GM19099 (cell line): ENCODE data around the gene FLNC.

Experiments
- POLR2A ChIP-seq: IDR thresholded peaks from 3 replicates; pipeline ENCODE4 v1.6.1; 2011; ENCODE audit warnings: low read depth; ENCODE audit not compliant: insufficient read length; ENCODE audit errors: extremely low read depth

Gene FLNC

DNA sequence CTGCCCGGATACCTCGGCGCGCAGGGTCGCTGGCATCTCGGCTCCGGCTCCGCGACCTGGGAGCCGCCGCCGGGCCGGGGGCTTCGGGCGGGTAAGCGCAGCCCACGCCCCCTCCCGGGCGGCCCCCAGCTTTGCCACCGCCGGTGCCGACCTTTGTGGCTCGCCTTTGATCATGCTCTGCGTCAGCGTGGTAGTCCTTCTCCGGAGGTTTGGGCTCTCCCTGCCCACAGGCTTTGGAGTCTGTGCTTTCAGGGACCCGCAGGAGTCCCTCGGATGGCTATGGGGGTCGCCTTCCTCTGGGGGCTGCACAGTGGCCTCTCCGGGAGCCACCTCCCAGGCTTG, 39.7 kb downstream of the FLNC start:
- no peak for TF ChIP-seq POLR2A

DNA sequence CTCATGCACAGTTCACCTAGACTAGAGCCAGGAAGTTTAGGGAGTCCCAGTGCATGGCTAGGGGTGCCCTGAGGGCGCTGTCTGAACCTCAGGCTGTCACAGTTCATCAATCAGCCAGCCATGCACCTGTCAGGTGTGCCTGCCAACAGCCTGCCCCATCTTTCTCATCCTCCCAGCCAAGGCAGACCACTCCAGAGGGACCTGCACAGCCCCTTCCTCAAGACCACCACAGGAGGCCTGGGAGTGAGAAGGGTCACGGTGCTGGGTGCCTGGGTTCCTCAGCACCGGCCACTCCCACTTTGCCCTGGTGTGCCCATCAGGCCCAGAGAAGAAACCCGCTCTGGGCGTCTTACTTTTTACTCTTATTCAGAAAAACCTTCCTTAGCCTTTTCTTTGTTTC, 40.8 kb downstream of the FLNC start:
- TF ChIP-seq POLR2A, result no peak

DNA sequence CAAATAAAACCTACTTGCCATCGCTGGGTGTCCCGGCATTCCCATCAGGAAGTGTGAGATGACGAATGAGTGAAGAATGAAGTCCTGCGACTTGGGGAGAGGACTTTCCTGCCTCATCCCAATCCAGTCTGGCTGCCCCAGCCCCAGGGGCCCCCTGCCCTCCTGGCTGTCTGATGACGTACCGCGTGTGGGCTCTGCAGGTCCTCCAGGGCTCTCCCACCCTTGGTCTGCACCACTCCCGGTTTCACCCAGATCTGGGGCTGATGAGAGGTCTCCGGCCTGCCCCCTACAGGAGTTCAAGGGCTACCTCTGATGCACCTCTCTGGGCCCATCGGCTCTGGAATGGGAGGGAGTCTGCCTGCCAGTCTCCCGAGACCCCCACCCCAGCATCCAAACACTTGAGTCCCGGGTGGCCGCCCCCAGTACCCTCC, 42.2 kb downstream of the FLNC start:
- no peak for TF ChIP-seq POLR2A

DNA sequence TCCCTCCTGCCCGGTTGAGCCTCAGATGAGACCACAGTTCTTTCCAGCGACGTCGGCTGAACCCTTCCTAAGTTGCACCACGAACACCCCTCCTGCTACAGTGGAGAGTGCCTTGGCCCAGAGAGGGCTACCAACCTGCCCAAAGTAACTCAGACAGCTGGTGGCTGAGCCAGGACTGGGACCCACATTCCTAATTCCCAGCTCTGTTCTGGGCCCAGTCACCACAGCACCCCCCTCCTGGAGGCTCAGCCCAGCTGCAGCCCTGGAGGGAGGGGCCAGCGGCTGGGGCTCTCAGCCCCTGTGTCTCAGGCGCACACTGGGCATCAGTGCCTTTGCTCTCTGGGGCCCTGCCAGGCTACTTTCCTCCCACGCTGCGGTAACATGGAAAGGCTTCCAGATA, 43.0 kb downstream of the FLNC start:
- no peak for TF ChIP-seq POLR2A

DNA sequence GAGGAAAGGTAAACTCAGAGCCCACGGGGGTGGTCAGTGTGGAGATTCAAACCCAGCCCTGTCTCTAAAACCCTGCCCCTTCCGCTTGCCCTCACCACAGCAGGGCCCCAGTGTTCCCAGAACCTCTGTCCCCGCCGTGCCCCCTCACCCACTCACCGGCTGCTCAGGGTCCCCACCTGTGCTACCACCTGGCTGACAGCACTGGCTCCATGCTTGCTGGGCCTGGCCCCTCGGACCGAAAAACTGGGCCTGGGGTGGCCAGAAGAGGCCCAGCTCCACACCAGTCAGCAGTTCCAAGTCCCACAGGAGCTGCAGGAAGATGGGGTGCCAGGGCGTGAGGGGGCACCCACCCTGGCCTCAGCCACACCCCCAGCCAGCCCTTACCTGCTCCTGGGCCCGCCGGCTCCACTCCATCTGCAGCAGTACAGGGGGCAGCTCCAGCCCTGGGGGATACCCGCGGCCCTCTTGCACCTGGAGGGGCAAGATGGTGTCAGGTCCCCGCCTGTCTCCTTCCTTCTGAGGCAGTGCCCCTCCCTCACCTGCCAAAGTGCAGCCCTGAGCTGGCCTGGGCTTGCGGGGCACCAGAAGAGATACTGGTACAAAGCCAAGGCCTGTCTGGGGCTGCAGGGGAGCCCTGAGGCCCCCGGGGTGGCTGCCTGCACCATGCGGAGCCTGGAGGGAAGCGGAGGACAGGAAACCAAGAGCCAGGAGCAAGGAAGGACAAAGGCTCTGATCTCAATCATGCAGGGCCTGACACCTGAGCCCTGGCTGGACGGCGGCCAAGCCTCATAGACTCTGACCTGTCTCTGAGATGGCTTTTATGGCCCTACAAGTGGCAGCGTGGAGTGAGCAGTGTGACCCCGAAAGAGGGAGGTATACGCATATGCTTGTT, 44.2 kb downstream of the FLNC start:
- TF ChIP-seq POLR2A, result no peak

DNA sequence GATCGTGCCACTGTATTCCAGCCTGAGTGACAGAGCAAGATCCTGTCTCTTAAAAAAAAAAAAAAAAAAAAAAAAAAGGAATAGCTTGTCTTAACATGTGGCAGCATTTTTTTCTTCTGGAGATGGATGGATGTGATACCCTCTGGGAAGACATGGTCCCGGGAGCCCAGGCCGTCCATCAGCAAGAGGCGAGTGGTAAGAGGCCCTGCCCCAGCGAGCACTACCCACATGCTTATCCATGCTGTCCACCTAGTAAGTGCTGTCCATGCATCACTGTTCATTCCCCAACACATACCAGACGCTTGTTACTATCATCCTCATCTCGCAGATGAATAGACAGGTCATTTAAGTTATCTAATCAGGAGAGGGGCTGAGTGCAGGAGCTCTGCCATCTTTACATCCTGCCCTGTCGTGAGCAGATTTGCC, 45.3 kb downstream of the FLNC start:
- no peak for TF ChIP-seq POLR2A

DNA sequence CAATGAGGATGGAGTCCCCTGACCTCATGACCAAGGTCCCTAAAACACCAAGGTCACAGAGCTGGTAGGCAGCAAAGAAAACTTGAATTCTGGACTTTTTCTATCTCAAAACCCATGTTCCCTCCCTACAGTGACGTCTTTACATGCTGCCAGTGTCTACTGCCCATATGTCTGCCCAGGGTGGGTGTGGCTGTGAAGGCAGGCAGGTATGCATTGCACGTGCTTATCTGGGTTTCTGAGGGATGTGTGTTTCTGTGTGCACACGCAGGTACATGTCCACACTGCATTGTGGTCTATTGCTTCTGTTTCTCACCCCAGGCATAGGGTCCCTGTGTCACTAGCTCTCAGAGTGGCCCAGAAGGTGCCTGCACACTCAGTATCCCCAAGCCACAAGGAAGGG, 45.9 kb downstream of the FLNC start:
- TF ChIP-seq POLR2A, result no peak

DNA sequence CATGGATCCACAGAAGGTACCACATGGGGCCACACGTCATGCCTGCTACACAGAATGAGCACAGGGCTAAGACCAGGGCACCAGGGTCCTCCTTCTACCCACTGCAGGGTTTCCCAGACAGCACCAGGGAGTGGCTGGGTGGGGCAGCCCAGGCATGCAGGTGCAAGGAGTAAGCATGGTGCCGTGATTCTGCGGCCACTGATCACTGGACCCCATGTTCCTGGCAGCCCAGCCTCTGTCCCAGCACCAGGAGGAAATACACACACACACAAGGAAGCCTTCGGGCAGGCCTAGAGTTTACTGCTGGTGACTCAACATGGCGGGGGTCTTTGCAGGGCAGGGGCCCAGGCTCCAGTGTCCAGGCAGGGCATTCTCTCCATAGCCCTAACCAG, 46.4 kb downstream of the FLNC start:
- TF ChIP-seq POLR2A, result no peak

DNA sequence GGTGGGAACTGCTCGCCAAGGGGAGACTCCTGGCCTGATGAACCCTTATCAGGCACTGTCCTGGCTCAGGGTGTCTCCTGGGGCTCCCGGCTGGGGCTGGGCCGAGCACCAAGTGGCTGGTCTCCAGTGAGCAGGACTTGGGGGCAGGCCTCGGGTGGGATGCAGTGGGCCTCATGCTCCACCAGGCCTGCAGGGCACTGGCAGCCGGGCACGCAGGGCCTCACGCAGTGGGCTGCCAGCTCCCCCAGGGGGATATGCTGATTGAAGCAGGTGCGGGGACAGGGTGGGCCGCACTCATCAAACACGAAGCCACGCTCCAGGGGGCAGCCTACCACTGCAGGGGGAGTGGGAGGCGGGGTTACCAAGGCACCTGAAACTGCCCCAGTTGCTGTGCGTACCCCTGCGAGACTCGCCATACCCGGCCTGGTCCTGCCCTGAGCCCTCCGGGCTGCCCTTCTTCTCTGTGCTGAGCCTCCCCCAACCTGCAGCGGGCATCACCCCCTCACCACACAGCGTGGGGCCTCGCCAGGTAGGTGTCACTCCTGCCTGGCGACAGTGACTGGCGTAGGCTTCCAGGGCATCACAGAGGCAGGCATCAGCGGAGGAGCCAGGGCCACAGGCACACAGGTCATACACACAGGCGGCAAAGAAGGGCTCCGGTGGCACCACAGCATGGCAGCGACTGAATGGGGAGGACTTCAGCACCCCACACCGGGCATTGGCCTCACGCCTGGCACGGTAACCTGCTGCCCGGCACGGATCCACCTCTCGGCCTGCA, 47.0 kb downstream of the FLNC start:
- no peak for TF ChIP-seq POLR2A

DNA sequence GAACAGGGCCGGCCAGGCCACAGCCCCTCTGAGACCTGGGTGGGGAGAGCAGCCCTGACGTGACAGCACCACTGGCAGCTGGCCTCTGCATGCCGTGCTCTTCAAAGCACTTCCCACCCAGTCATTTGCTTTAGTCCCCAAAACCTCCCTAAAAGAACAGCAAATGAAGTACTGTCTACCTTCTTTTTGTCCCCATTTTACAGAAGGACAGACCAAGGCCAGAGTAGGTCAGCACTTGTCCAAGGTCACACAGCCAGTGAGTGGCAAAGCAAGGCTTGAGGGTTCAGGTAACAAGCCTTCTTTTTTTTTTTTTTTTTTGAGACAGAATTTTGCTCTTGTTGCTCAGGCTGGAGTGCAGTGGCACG, 47.5 kb downstream of the FLNC start:
- TF ChIP-seq POLR2A, result no peak

DNA sequence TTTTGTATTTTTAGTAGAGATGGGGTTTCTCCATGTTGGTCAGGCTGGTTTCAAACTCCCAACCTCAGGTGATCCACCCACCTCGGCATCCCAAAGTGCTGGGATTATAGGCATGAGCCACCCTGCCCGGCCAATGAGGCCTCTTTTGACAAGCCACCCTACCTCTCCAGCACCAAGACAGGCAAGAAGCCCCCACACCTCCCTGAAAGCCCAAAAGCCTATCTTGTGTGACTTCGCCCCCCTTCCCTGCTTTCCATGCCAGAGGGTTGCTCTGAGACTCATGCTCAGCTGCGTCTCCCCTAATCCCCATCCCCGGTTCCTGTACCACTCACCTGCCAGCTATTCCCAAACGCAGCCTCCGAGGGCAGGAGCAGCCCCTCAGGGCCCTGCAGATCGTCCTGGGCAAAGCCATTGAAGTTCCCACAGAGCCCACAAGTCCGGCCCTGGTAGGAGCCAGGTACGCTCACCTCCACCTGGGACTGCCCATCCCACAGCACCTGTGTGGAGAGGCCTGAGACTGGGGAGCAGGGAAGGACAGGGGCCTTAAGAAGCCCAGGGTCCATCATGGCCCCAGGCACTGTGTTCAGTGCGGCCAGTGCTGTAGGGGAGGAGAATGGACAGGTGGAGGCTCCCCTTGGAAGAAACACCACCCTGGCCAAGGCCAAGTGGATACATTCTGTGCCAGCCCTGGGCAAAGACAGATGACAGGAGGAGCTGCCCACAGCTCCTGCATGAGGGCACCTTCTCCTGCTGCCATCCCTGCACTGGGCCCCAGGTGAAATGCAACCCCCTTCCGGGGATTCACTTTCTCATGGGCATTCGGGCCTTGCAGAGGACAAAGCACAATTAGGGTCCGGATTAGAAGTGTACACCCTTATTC, 48.3 kb downstream of the FLNC start:
- no peak for TF ChIP-seq POLR2A

DNA sequence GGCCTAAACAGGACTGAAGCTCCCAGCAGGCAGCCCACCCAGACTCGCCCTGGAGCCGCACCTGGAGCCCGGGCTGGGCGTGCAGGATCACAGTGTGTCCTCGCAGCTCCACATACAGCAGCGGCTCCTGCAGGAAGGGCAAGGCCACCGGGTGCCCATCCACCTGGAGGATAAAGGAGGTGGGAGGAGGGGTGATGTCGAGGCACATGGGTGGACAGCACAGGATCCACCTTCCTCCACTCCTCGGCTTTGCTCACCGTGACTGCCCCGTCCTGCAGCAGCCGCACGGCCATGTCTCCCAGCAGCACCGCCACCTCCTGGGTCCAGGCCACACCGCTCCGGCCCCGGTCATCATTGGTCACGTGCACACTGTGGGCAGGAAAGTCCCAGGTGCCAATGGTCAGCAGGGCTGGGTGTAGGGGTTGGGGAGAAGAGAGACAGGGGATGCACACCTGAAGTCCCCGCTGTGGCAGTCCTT, 49.3 kb downstream of the FLNC start:
- TF ChIP-seq POLR2A, result no peak

DNA sequence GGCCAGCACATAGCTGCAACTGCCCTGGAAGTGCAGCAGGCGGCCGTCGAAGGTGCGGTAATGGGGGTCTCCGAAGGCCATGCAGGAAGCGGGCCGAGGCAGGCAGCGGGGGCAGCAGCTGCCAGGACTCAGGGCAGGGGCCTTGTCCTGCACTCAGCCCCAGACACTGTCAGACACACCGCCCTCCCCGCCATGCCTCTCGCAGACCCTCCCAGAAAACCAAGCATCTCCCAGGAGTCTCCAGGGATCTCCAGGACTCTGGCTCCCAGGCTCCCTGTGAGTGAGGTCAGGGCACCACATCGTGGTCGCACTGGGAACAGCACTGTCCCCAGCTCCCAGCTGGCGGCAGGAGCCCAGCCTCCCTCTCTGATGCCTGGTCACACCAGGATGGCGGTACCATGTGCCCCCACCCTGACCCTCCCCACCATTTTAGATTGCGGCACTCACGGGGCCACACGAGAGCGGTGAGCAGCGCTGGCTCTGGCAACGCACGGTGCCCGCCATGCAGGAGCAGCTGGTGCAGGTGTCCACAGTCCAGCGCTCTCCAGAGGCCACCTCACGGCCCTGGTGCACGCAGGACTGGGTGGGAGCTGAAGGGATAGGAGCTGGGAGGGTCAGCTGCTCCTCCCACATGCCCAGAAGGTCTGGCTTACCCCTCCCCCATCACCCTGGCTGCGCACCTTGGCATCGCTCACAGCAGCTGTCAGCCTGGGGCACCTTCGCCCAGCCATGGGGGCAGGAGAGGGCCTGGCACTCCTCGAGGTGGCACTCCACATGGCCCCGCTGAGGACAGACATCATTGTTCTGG, 49.9 kb downstream of the FLNC start:
- TF ChIP-seq POLR2A, result no peak

DNA sequence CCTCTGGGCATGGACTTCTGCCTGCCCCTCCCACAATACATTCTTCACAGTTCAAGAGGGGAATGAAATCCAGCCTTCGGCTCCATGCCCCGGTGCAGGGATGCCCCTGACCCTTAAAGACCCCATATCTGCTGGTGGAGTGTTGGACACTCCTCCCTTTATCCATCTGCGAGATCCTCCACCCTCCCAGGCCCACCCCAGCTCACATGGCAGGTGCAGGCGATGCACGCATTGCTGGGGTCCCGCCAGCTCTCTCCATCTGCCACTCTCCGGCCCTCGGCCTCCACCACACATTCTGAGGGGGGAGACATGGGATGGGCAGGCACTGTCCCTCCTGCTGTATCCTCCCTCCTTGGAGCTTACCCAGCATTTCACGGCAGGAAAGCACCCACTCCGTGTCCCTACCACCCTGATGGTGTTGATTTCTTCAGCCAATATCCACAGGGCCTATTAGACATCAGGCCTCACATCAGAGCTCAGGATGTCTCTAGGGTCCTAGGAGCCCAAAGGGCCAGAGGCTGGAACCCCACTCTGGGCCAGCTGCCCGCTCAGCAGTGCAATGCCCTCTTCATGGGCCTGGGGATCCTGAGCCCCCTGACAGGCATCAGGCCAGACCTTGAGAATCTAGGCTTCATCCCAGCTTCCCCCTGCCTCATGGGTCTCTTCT, 50.7 kb downstream of the FLNC start:
- TF ChIP-seq POLR2A, result no peak

DNA sequence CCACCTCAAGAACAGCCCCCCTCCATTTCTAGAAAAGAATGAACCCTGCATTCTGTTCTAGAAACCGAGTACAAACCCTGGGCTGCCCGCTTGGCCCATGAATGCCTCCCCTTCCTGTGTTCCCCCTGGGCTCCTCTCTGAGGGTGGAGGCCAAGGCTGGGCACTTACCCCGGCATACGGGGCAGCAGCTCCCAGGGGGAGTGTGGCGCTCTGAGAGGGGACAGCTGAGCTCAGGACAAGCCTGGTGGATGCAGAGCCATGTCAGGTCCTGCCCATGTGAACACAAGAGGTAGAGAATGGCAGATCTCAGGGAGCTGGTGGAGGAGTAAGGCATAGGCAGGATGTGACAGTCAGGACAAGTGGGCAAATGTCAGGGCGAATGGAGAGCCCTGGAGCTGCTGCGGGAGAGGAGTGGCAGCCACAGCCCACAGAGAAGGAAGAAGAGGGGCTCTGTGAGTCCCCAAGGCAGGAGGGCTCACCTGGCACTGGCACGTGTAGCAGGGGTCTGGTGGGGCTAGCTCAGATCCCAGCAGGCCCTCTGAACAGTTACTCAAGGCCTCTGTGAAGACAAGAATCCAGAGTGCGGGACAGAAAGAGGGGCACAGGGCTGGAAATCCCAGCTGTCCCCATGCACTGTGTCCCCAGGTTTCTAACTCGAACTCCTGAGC, 51.4 kb downstream of the FLNC start:
- no peak for TF ChIP-seq POLR2A
